ENCODE results near the gene MKNK2. TPM values are rescaled to one million over a fixed set of nuclear protein-coding genes. Genes with fewer than 3 reads are reported as not detected.

The MKNK2 gene
- total RNA-seq, 4 donors from 2014 or later, result 113 to 267 (median 193) TPM

GRCh38 chr19:2016041-2016807 lies 34.8 kb downstream of the MKNK2 start:
- WGBS, result 63% methylated on average over 12 of the region's 23 CpGs
- TF ChIP-seq, protein P1, sequence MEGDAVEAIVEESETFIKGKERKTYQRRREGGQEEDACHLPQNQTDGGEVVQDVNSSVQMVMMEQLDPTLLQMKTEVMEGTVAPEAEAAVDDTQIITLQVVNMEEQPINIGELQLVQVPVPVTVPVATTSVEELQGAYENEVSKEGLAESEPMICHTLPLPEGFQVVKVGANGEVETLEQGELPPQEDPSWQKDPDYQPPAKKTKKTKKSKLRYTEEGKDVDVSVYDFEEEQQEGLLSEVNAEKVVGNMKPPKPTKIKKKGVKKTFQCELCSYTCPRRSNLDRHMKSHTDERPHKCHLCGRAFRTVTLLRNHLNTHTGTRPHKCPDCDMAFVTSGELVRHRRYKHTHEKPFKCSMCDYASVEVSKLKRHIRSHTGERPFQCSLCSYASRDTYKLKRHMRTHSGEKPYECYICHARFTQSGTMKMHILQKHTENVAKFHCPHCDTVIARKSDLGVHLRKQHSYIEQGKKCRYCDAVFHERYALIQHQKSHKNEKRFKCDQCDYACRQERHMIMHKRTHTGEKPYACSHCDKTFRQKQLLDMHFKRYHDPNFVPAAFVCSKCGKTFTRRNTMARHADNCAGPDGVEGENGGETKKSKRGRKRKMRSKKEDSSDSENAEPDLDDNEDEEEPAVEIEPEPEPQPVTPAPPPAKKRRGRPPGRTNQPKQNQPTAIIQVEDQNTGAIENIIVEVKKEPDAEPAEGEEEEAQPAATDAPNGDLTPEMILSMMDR (IDR thresholded peaks at IDR 0.05), result no peak
- TF ChIP-seq POLR2A (IDR thresholded peaks at IDR 0.05; ENCODE audit: low read depth), result no peak
- no peak for TF ChIP-seq EP300 (IDR thresholded peaks at IDR 0.05)
- TF ChIP-seq POLR2AphosphoS5 (IDR thresholded peaks at IDR 0.05), result no peak
- no peaks in the 10 kb centered on the region for H3K9me3 ChIP-seq
- H3K4me3 ChIP-seq, result peak overlapping the region; percentile 64 to 89 (median 76)
- intact Hi-C loops (cut with DNase I), result no loop called here
- no peak for DNase-seq (ENCODE audit: extremely low spot score)
- peaks cover 20 to 48% (median 44%) of the 10 kb centered on the region in 4 donors for H3K4me1 ChIP-seq
- no peaks in the 10 kb centered on the region for H3K27me3 ChIP-seq
- H3K36me3 ChIP-seq, result peaks cover 0 to 7% (median 2%) of the 10 kb centered on the region in 4 donors
- peak overlapping the region; percentile 74 to 83 (median 74) for H3K27ac ChIP-seq (replicated peaks in 1 of 4)

DNA sequence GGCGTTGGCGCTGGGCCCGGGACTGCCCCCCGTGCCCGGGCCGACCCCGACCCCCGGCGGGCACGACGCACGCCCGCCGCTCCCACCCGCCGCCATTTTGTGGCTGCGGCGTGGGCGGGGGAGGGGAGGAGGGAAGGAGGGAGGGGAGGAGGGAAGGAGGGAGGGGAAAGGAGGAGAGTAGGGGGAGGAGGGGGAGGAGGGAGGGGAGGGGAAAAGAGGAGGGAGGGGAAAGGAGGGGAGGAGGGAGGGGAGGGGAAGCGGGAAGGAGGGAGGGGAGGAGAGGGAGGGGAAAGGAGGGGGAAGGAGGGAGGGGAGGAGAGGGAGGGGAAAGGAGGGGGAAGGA lies 35.5 kb downstream of the MKNK2 start, which contains the start of gene BTBD2:
TSS of gene BTBD2 (minus strand) at position 107 of the 343 bp plus-strand sequence. CDS start at position 96, 11 bp downstream.
- no CpG with 5 or more reads among the region's 20 CpGs for WGBS
- no peak for DNase-seq (ENCODE audit: extremely low spot score)
- peaks cover 0 to 7% (median 2%) of the 10 kb centered on the region in 4 donors for H3K36me3 ChIP-seq
- intact Hi-C loops (cut with DNase I), result no loop called here
- H3K27ac ChIP-seq (replicated peaks in 1 of 4), result peak within 1 kb of the TSS; percentile 74 to 83 (median 74)
- peaks cover 20 to 48% (median 44%) of the 10 kb centered on the region in 4 donors for H3K4me1 ChIP-seq
- no peak for TF ChIP-seq EP300 (IDR thresholded peaks at IDR 0.05)
- peak in 1 of 2 donors; percentile 58 for TF ChIP-seq POLR2AphosphoS5 (IDR thresholded peaks at IDR 0.05)
- peak within 1 kb of the TSS; percentile 64 to 89 (median 76) for H3K4me3 ChIP-seq
- no peaks in the 10 kb centered on the region for H3K9me3 ChIP-seq
- H3K27me3 ChIP-seq, result no peaks in the 10 kb centered on the region

GRCh38 chr19:2014731-2015607 lies 36.1 kb downstream of the MKNK2 start:
- Histone ChIP-seq H3K4me3 (peak overlapping the region; percentile 64 to 89 (median 76)), H3K36me3 (peaks cover 0 to 7% (median 2%) of the 10 kb centered on the region in 4 donors), H3K4me1 (peaks cover 20 to 46% (median 44%) of the 10 kb centered on the region in 4 donors), H3K27me3 (no peaks in the 10 kb centered on the region), H3K27ac (replicated peaks in 1 of 4) (peak overlapping the region; percentile 69 to 83 (median 72)), H3K9me3 (no peaks in the 10 kb centered on the region)
- intact Hi-C loops (cut with DNase I), result no loop called here
- DNase-seq (ENCODE audit: extremely low spot score), result no peak
- 19% methylated on average over 26 of the region's 74 CpGs for WGBS
- TF ChIP-seq EP300 (IDR thresholded peaks at IDR 0.05) (no peak), POLR2A (IDR thresholded peaks at IDR 0.05; ENCODE audit: low read depth) (no peak), POLR2AphosphoS5 (IDR thresholded peaks at IDR 0.05) (no peak)
- TF ChIP-seq, protein P1 (IDR thresholded peaks at IDR 0.05), result no peak

GRCh38 chr19:2014131-2014571 lies 36.9 kb downstream of the MKNK2 start:
- Histone ChIP-seq H3K9me3 (no peaks in the 10 kb centered on the region), H3K4me1 (peaks cover 15 to 38% (median 36%) of the 10 kb centered on the region in 4 donors), H3K27me3 (no peaks in the 10 kb centered on the region), H3K4me3 (peak overlapping the region; percentile 64 to 89 (median 76)), H3K27ac (replicated peaks in 1 of 4) (peak overlapping the region in 3 of 4 donors; percentile 70 to 83 (median 74)), H3K36me3 (peaks cover 0 to 7% (median 2%) of the 10 kb centered on the region in 4 donors)
- no peak for TF ChIP-seq POLR2A (IDR thresholded peaks at IDR 0.05; ENCODE audit: low read depth)
- TF ChIP-seq, protein P1 (IDR thresholded peaks at IDR 0.05), result no peak
- TF ChIP-seq POLR2AphosphoS5 (IDR thresholded peaks at IDR 0.05), result no peak
- TF ChIP-seq EP300 (IDR thresholded peaks at IDR 0.05), result no peak
- 63% methylated on average over 5 of the region's 5 CpGs for WGBS
- intact Hi-C loops (cut with DNase I), result no loop called here
- no peak for DNase-seq (ENCODE audit: extremely low spot score)

DNA sequence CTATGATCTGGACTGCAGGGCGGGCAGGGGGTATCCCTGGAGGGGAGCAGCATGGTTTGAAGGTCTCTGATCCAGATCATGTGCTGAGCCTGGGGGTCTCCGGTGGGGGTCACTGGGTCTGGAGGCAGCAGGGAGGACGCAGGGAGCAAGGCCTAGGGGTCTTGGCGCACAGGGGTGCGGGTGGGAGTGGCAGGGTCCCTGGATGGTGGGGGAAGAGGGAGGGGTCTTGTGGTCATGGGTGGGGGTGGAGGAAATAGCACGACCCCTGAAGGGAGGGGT lies 37.4 kb downstream of the MKNK2 start:
- TF ChIP-seq, protein P1 (IDR thresholded peaks at IDR 0.05), result no peak
- TF ChIP-seq POLR2AphosphoS5 (IDR thresholded peaks at IDR 0.05) (no peak), POLR2A (IDR thresholded peaks at IDR 0.05; ENCODE audit: low read depth) (no peak), EP300 (IDR thresholded peaks at IDR 0.05) (no peak)
- H3K4me1 ChIP-seq, result peaks cover 15 to 38% (median 35%) of the 10 kb centered on the region in 4 donors
- WGBS, result 87% methylated on average over 6 of the region's 6 CpGs
- peak overlapping the region; percentile 27 to 83 (median 72) for H3K27ac ChIP-seq (replicated peaks in 1 of 4)
- no peak for DNase-seq (ENCODE audit: extremely low spot score)
- H3K27me3 ChIP-seq, result no peaks in the 10 kb centered on the region
- H3K4me3 ChIP-seq, result no peak overlapping the region
- H3K9me3 ChIP-seq, result no peaks in the 10 kb centered on the region
- H3K36me3 ChIP-seq, result peaks cover 0 to 7% (median 2%) of the 10 kb centered on the region in 4 donors
- intact Hi-C loops (cut with DNase I), result no loop called here
